ENCODE data around the gene DAPK2. TPM values are rescaled to one million over a fixed set of nuclear protein-coding genes. Genes with fewer than 3 reads are reported as not detected.

The DAPK2 gene
- total and polyA plus RNA-seq, 2 of the 13 experiments (the other 11 are each of a cell fraction or from before 2014, with no cell fraction given): 0.33 to 0.63 TPM

- intact Hi-C loops (cut with micrococcal nuclease; ENCODE audit: unreplicated experiment): no loop called here
- H2AFZ ChIP-seq (ENCODE audit: low read length): no peak overlapping the region
- CTCF ChIA-PET (ENCODE audit: low intra/inter-chr PET ratio, low total read pairs): no interaction called here
- no TSS peak for BruUV-seq (replicated peaks)
- in situ Hi-C loops (cut with HindIII; ENCODE audit: extremely low pct_ligation_motif_present, low pct_unique_long_range_greater_than_20kb): no loop called here
- TF ChIP-seq ZZZ3 (CRISPR knock-in tag; IDR thresholded peaks at IDR 0.05; ENCODE audit: borderline replicate concordance): no peak
- no peak for TF ChIP-seq SKI (IDR thresholded peaks at IDR 0.05; ENCODE audit: partially characterized antibody)
- TF ChIP-seq ZSCAN20 (CRISPR knock-in tag; IDR thresholded peaks at IDR 0.05; ENCODE audit: borderline replicate concordance): no peak
- TF ChIP-seq ZNF678 (CRISPR knock-in tag; IDR thresholded peaks at IDR 0.05): no peak
- no peak for TF ChIP-seq NCOR1 (IDR thresholded peaks at IDR 0.05; ENCODE audit: borderline replicate concordance, low read length)
- no peak for TF ChIP-seq ZNF839 (CRISPR knock-in tag; IDR thresholded peaks at IDR 0.05; ENCODE audit: borderline replicate concordance)
- no peak for TF ChIP-seq HOXD1 (CRISPR knock-in tag; IDR thresholded peaks at IDR 0.05)
- no peak for TF ChIP-seq KDM6A (CRISPR knock-in tag; IDR thresholded peaks at IDR 0.05; ENCODE audit: low read depth)
- TF ChIP-seq HMGA1 (CRISPR knock-in tag; conservative IDR thresholded peaks at IDR 0.05): no peak
- TF ChIP-seq CSRNP1 (CRISPR knock-in tag; IDR thresholded peaks at IDR 0.05): no peak
- TF ChIP-seq BRF2 (CRISPR knock-in tag; IDR thresholded peaks at IDR 0.05): no peak
- no peak for TF ChIP-seq ZNF513 (CRISPR knock-in tag; conservative IDR thresholded peaks at IDR 0.05)
- H3K79me2 ChIP-seq (ENCODE audit: insufficient read depth, low read length): no peaks in the 10 kb centered on the region
- FAIRE-seq: no peak
- H3K4me3 ChIP-seq (replicated peaks in 1 of 3; ENCODE audit: insufficient read depth in 1 of 3, low read depth in 2 of 3, low read length in 3 of 3): no peak overlapping the region
- H4K20me1 ChIP-seq (ENCODE audit: insufficient read depth, low read length): no peaks in the 10 kb centered on the region
- POLR2A ChIA-PET: no interaction called here
- no peaks in the 10 kb centered on the region for H3K9me3 ChIP-seq (ENCODE audit: low read length)
- H3K27ac ChIP-seq (ENCODE audit: extremely low read length, insufficient read depth, low read length): no peak overlapping the region
- WGBS (ENCODE audit: low lambda C conversion rate): no CpG with 5 or more reads among the region's 3 CpGs
- ATAC-seq: no peak
- H3K27me3 ChIP-seq (ENCODE audit: control insufficient read depth in 1 of 2, insufficient read depth in 2 of 2, low read length in 2 of 2): peaks cover 1 to 12% of the 10 kb centered on the region in 2 experiments; a peak in 4 of 5 replicates
- DNase-seq (ENCODE audit: low spot score): no peak
- no peak overlapping the region for H3K9ac ChIP-seq (ENCODE audit: insufficient read depth, low read depth, low read length)
- no peak overlapping the region for H3K4me2 ChIP-seq (ENCODE audit: low read depth, low read length)
- H3K4me1 ChIP-seq (ENCODE audit: insufficient read depth, low read length): peaks cover 47% of the 10 kb centered on the region
- H3K36me3 ChIP-seq (replicated peaks in 1 of 2; ENCODE audit: control insufficient read depth in 1 of 2, insufficient read depth in 2 of 2, low read length in 2 of 2): no peaks in the 10 kb centered on the region
These were observed 123.9 kb downstream of the DAPK2 start for GRCh38 chr15:63922261-63922904.

All from HepG2 (cell line).